HG02884 (cell line): Measurements from ENCODE around the gene ZRANB1.
"Not testable (repeated sequence)": the region's sequence is repeated elsewhere in the genome, so short reads cannot be mapped to it uniquely, and the experiment has no call there.

Source experiments
- ATAC-seq: cut with Tn5 transposase; IDR thresholded peaks from one replicate; pipeline ENCODE4 v1.9.1; 2021; ENCODE audit warnings: mild to moderate bottlenecking, moderate library complexity; ENCODE audit not compliant: unreplicated experiment

Gene ZRANB1

GRCh38 chr10:124962421-124962820 is 20.5 kb downstream of the ZRANB1 start:
- ATAC-seq, result no peak

DNA sequence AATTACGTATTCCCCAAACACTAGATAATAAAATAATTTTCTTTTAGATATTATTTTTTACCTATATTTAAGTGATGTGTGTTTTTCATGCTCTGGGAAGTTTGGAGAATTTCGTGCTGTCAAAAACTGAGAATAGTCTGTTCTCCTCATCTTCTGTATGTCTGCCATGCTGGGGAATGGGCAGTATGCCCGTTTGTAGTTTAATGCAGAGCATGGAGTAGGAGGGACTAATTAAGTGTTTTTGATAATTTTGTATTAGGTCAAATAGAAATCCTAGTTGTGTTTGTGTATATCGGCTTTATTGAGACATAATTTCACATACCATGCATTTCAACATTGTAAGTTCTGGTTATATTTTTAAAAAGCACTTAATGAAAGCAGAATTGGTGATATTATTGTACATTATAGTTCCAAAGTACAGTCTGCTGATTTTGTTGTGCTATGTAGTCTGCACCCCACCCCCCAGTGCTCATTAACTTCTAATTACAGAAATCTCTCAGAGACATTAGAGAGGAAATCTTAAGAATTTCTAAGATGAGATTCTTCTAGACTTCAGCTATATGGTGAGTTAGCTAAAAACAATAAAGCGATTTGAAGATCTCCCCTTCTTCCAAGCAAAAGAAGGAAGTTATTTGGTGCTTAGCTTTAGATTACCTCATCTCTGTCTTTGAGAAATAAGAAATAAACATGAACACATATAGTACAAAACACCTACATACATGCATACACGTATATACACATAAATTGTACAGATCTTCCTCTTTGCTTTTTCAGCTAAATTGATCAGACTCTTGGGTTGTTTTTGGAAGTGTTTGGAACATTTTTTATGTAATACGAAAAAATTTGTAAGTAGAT is 22.2 kb downstream of the ZRANB1 start:
- ATAC-seq, result no peak

DNA sequence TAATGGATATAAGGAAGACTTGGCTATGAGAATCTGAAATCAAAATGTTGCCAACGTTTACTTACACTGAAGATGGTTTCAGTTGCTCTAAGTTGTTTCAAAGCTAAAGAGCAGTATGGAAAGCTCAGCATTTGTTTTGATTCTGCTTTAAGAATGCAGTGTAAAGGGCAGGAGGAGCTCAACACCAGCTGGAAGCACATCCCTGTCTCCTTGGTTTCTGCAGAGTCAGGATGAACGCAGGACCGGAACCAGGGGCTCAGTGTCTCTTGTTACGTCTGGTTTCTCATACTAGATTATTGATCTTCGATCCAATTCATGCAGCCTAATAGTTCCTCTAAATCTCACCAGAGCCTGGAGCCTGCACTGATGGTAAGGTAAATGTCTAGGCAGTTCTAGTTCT is 24.1 kb downstream of the ZRANB1 start:
- ATAC-seq, result no peak

- ATAC-seq, result no peak
Measured at GRCh38 chr10:124967255-124967654, 25.3 kb downstream of the ZRANB1 start.

- ATAC-seq, result peak; percentile 50
Measured at GRCh38 chr10:124971276-124971675, 29.4 kb downstream of the ZRANB1 start.

DNA sequence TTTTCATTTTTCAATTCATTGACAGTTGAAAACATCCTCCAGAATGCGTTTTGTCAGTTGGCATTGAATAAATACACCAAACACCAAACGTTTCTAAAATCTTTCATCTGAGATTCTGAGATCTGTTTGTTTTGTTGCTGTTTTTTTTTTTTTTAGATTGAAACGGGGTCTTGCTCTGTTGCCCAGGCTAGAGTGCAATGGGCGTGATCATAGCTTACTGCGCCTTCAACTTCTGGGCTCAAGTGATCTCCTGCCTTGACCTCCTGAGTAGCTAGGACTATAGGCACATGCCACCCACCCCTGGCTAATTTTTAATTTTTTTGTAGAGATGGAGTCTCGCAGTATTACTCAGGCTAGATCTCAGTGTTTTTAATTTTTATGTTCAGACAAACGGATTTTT is 30.7 kb downstream of the ZRANB1 start:
- no peak for ATAC-seq

GRCh38 chr10:124974131-124974530 is 32.2 kb downstream of the ZRANB1 start:
- ATAC-seq, result no peak

- no peak for ATAC-seq
Measured at GRCh38 chr10:124975977-124976514, 34.1 kb downstream of the ZRANB1 start.

GRCh38 chr10:124977161-124977560 is 35.2 kb downstream of the ZRANB1 start:
- no peak for ATAC-seq

GRCh38 chr10:124977648-124978375 is 35.9 kb downstream of the ZRANB1 start:
- no peak for ATAC-seq

GRCh38 chr10:124978376-124978725 is 36.4 kb downstream of the ZRANB1 start:
- no peak for ATAC-seq

GRCh38 chr10:124983321-124983720 is 41.4 kb downstream of the ZRANB1 start:
- no peak for ATAC-seq

GRCh38 chr10:124984376-124984775 is 42.5 kb downstream of the ZRANB1 start:
- ATAC-seq, result no peak

- no peak for ATAC-seq
Measured at GRCh38 chr10:124985162-124985561, 43.2 kb downstream of the ZRANB1 start.

GRCh38 chr10:124987788-124988187 is 45.9 kb downstream of the ZRANB1 start:
- ATAC-seq, result no peak

DNA sequence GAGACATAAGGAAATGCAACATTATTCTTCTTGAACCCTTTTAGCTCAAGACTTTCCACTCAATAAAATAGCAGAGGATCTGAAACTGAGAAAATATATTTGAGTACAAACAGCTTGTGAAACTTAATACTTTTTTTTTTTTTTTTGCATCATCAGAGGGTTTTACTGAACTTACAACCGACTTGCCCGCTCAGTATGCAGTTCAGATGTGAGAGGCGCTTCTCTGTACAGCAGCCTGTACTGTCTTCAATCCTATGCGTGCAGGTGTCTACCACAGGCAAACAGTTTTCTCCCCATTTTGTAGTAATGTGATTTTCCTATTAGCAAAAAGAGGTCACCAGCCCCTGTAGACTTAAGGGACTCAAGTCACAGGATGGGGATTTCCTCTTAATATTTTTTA is 46.8 kb downstream of the ZRANB1 start:
- ATAC-seq, result not testable (repeated sequence)

GRCh38 chr10:124989526-124989925 is 47.6 kb downstream of the ZRANB1 start:
- ATAC-seq, result no peak

DNA sequence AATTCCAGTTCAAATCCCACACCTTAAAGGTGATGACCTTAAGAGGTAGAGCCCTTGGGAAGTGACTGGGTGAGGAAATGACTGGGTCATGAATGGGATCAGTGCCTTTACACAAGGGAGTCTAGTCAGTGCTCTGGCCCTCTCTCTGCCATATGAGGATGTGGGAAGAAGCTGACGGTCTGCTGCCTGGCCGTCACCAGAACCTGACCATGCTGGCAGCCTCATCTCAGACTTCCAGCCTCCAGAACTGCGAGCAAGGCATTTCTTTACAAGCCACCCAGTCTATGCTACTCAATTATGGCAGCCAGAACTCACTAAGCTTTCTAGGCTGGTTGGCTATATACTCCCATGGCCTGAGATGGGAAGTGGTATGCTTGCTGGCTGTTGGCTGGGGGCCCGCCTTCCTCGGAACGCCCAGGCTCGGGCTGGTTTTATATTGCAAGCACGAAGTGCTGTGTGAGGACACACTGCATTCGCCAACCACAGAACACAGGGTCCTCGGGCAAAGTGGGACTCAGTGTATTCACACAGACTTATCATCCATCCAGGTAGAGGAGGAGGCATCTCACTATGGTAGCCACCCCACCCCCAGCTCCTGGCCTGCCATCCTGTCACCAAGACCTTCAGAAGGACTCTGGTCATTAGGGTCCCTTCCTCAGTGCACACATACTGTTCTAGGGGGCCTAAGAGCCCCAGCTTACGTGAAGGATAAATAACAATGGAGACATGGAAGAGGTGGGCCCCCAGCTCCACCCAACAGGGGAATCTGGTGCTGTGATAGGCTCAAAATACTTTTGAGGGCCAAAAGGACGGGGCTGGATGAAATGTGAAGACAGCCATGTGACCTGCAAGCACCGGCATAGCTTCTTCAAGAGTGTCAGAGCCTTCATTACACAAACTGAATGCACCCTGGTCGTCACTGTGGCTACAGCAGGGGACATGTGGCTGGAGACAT is 49.0 kb downstream of the ZRANB1 start:
- ATAC-seq, result no peak

- ATAC-seq, result no peak
Measured at GRCh38 chr10:124991835-124992234, 49.9 kb downstream of the ZRANB1 start.

GRCh38 chr10:124992462-124993344 is 50.8 kb downstream of the ZRANB1 start:
- ATAC-seq, result no peak
